ENCODE measurements around the gene PDLIM1.

The PDLIM1 gene

DNA sequence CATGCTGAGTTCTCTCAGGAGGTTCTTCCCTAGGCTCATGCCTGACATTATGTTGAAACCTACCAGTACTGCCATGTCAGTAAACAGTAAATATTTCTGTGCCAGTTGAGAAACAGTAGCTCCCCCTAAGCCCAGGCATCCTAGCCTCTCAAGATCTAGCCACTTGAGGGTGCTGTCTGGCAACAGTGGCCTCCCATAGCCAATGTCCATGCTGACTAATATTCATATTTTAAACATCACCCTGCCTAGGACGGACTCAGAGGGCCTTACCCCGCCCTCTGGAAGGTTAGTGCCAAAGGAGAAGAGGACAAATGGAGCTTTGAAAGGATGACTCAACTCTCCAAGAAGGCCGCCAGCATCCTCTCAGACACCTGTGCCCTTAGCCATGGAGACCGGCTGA is 89.1 kb downstream of the PDLIM1 start:
- no peak for TF ChIP-seq EZH2 (IDR thresholded peaks at IDR 0.05; ENCODE audit: borderline replicate concordance, low read length)
- TF ChIP-seq, protein P1, sequence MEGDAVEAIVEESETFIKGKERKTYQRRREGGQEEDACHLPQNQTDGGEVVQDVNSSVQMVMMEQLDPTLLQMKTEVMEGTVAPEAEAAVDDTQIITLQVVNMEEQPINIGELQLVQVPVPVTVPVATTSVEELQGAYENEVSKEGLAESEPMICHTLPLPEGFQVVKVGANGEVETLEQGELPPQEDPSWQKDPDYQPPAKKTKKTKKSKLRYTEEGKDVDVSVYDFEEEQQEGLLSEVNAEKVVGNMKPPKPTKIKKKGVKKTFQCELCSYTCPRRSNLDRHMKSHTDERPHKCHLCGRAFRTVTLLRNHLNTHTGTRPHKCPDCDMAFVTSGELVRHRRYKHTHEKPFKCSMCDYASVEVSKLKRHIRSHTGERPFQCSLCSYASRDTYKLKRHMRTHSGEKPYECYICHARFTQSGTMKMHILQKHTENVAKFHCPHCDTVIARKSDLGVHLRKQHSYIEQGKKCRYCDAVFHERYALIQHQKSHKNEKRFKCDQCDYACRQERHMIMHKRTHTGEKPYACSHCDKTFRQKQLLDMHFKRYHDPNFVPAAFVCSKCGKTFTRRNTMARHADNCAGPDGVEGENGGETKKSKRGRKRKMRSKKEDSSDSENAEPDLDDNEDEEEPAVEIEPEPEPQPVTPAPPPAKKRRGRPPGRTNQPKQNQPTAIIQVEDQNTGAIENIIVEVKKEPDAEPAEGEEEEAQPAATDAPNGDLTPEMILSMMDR (IDR thresholded peaks at IDR 0.05; ENCODE audit: low read length) = no peak
- no peak overlapping the region for H3K9ac ChIP-seq (ENCODE audit: low read length)
- no peaks in the 10 kb centered on the region for H3F3A ChIP-seq (ENCODE audit: insufficient read depth, low read length)
- no peak overlapping the region for H2AFZ ChIP-seq (ENCODE audit: low read length)
- no peaks in the 10 kb centered on the region for H3K79me2 ChIP-seq (ENCODE audit: insufficient read depth, low read length)
- no peak overlapping the region for H3K4me2 ChIP-seq (ENCODE audit: low read length)
- H3K27me3 ChIP-seq (ENCODE audit: insufficient read depth, low read length) = no peaks in the 10 kb centered on the region
- no peaks in the 10 kb centered on the region for H3K9me3 ChIP-seq (ENCODE audit: low read length)
- no peaks in the 10 kb centered on the region for H3K9me2 ChIP-seq (ENCODE audit: low read depth, low read length)
- H3K36me3 ChIP-seq (ENCODE audit: insufficient read depth, low read length) = no peaks in the 10 kb centered on the region
- H3K27ac ChIP-seq (ENCODE audit: low read depth, low read length, poor library complexity, severe bottlenecking) = no peak overlapping the region
- no peak overlapping the region for H3K4me3 ChIP-seq (ENCODE audit: low read depth, low read length, poor library complexity, severe bottlenecking)
- no peaks in the 10 kb centered on the region for H3K4me1 ChIP-seq (ENCODE audit: insufficient read depth, low read length, severe bottlenecking)
- no peaks in the 10 kb centered on the region for H4K20me1 ChIP-seq (ENCODE audit: insufficient read depth, low read length)

DNA sequence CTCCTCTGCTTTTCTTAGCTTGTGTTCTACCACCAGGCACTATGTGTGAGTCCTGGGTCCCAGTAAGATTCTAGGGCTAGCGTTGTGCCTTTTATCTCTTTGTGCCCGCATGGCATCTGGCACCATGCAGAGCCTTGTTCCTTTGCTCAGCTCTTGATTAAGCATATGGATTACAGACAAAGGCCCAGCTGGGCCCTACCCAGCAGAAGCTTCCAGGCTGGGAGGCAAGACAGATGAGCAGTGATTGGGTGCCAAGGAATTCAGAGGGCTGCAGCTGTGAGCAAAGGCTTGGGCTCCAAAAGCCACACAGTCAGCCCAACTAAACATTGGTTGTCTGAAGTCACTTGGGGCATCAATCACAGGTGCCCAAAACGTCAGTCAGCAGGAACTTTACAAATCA is 94.8 kb downstream of the PDLIM1 start:
- H3K4me2 ChIP-seq (ENCODE audit: low read length) = no peak overlapping the region
- no peak for TF ChIP-seq EZH2 (IDR thresholded peaks at IDR 0.05; ENCODE audit: borderline replicate concordance, low read length)
- TF ChIP-seq, protein P1 (IDR thresholded peaks at IDR 0.05; ENCODE audit: low read length) = no peak
- H3K9me3 ChIP-seq (ENCODE audit: low read length) = no peaks in the 10 kb centered on the region
- H3F3A ChIP-seq (ENCODE audit: insufficient read depth, low read length) = no peaks in the 10 kb centered on the region
- no peaks in the 10 kb centered on the region for H3K4me1 ChIP-seq (ENCODE audit: insufficient read depth, low read length, severe bottlenecking)
- H4K20me1 ChIP-seq (ENCODE audit: insufficient read depth, low read length) = no peaks in the 10 kb centered on the region
- H2AFZ ChIP-seq (ENCODE audit: low read length) = no peak overlapping the region
- H3K36me3 ChIP-seq (ENCODE audit: insufficient read depth, low read length) = no peaks in the 10 kb centered on the region
- H3K4me3 ChIP-seq (ENCODE audit: low read depth, low read length, poor library complexity, severe bottlenecking) = no peak overlapping the region
- H3K27ac ChIP-seq (ENCODE audit: low read depth, low read length, poor library complexity, severe bottlenecking) = no peak overlapping the region
- no peaks in the 10 kb centered on the region for H3K9me2 ChIP-seq (ENCODE audit: low read depth, low read length)
- no peak overlapping the region for H3K9ac ChIP-seq (ENCODE audit: low read length)
- no peaks in the 10 kb centered on the region for H3K27me3 ChIP-seq (ENCODE audit: insufficient read depth, low read length)
- no peaks in the 10 kb centered on the region for H3K79me2 ChIP-seq (ENCODE audit: insufficient read depth, low read length)

DNA sequence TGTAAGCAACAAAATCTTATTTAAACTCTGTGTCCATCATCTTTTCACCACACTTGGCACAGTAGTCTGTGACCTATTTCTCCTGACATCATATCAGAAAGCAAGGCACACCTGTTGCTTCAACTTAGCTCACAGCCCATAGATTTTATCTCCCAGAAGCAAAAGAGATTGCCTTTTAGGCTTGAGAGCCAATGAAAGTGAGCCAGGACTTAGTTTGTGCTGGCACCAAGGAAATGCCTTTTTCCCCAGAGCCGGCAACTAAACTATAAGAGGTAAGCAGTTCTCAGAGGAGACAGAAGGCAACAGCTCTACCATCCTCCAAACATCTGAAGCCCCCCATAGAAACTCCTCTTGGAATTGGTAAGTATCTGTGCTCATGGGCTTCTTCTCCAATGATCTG is 96.9 kb downstream of the PDLIM1 start, which contains the start of gene ACSM6:
TSS of gene ACSM6 (plus strand) at position 295 of the 400 bp plus-strand sequence. CDS start 248 bp downstream, outside the sequence.
- H3K27ac ChIP-seq (ENCODE audit: low read depth, low read length, poor library complexity, severe bottlenecking) = no peak within 1 kb of the TSS
- H3K79me2 ChIP-seq (ENCODE audit: insufficient read depth, low read length) = no peaks in the 10 kb centered on the region
- no peaks in the 10 kb centered on the region for H3K9me2 ChIP-seq (ENCODE audit: low read depth, low read length)
- H3K27me3 ChIP-seq (ENCODE audit: insufficient read depth, low read length) = no peaks in the 10 kb centered on the region
- H3F3A ChIP-seq (ENCODE audit: insufficient read depth, low read length) = no peaks in the 10 kb centered on the region
- H3K9me3 ChIP-seq (ENCODE audit: low read length) = no peaks in the 10 kb centered on the region
- H2AFZ ChIP-seq (ENCODE audit: low read length) = no peak within 1 kb of the TSS
- H3K4me2 ChIP-seq (ENCODE audit: low read length) = no peak within 1 kb of the TSS
- TF ChIP-seq, protein P1 (IDR thresholded peaks at IDR 0.05; ENCODE audit: low read length) = no peak
- no peak for TF ChIP-seq EZH2 (IDR thresholded peaks at IDR 0.05; ENCODE audit: borderline replicate concordance, low read length)
- H3K36me3 ChIP-seq (ENCODE audit: insufficient read depth, low read length) = no peaks in the 10 kb centered on the region
- H3K9ac ChIP-seq (ENCODE audit: low read length) = no peak within 1 kb of the TSS
- H4K20me1 ChIP-seq (ENCODE audit: insufficient read depth, low read length) = no peaks in the 10 kb centered on the region
- H3K4me1 ChIP-seq (ENCODE audit: insufficient read depth, low read length, severe bottlenecking) = no peaks in the 10 kb centered on the region
- H3K4me3 ChIP-seq (ENCODE audit: low read depth, low read length, poor library complexity, severe bottlenecking) = no peak within 1 kb of the TSS
